HFF-Myc (cell line): ENCODE results near the gene TRAP1.

ENCODE experiments used
- DNase-seq: peaks from one replicate; pipeline ENCODE4 v3.0.0-alpha.2; 2011; ENCODE audit warnings: low read depth; ENCODE audit errors: extremely low read depth
- H3K4me3 ChIP-seq: replicated peaks from 2 replicates; pipeline ENCODE4 v1.5.1; 2011; ENCODE audit warnings: low read depth, mild to moderate bottlenecking, control low read depth, low read length
- CTCF ChIP-seq: IDR thresholded peaks from 2 replicates; pipeline ENCODE4 v1.5.1; 2012; ENCODE audit warnings: mild to moderate bottlenecking, low read depth, low read length, control low read depth; ENCODE audit errors: missing control alignments

TRAP1 gene

GRCh38 chr16:3698941-3699340, 18.4 kb downstream of the TRAP1 start:
- no peak overlapping the region for H3K4me3 ChIP-seq
- DNase-seq: no peak
- TF ChIP-seq CTCF: no peak

- TF ChIP-seq CTCF: no peak
- DNase-seq: peak; percentile 74
- no peak overlapping the region for H3K4me3 ChIP-seq
These were observed 20.7 kb downstream of the TRAP1 start for GRCh38 chr16:3696425-3697218.

GRCh38 chr16:3695610-3696369, 21.5 kb downstream of the TRAP1 start:
- no peak overlapping the region for H3K4me3 ChIP-seq
- no peak for TF ChIP-seq CTCF
- DNase-seq: no peak

DNA sequence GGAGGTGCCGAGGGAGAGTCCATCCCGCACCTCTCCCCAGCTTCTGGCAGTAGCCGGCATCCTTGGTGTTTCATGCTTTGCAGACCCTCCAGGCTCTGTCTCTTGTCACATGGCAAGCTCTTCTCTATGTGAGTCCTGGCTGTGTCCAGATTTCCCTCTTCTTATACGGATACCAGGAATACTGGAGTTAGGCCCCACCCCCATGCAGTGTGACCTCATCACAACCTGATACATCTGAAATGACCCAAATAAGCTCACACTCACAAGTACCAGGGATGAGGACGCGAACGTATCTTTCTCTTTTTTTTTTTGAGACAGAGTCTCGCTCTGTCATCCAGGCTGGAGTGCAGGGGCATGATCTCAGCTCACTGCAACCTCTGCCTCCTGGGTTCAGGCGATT, 23.3 kb downstream of the TRAP1 start:
- no peak for DNase-seq
- no peak overlapping the region for H3K4me3 ChIP-seq
- no peak for TF ChIP-seq CTCF

DNA sequence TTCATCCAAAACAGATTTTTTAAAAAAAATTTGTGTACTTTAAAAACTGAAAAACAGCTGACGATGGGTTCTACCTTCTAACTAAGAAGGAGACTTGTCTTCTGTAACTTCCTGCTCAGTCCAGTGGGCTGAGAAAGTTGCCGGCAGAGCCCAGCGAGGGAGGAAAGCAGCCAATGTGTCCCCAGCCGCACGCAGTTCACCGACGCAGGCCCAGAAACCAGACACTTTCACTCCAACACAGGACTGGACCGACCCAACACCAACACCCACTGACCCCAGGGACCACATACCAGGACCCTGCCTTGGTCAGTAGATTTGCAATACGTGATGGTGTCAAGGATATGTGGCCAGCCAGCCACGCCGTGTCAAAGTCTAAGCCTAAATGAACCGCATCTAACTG, 25.6 kb downstream of the TRAP1 start:
- no peak overlapping the region for H3K4me3 ChIP-seq
- no peak for TF ChIP-seq CTCF
- DNase-seq: no peak

DNA sequence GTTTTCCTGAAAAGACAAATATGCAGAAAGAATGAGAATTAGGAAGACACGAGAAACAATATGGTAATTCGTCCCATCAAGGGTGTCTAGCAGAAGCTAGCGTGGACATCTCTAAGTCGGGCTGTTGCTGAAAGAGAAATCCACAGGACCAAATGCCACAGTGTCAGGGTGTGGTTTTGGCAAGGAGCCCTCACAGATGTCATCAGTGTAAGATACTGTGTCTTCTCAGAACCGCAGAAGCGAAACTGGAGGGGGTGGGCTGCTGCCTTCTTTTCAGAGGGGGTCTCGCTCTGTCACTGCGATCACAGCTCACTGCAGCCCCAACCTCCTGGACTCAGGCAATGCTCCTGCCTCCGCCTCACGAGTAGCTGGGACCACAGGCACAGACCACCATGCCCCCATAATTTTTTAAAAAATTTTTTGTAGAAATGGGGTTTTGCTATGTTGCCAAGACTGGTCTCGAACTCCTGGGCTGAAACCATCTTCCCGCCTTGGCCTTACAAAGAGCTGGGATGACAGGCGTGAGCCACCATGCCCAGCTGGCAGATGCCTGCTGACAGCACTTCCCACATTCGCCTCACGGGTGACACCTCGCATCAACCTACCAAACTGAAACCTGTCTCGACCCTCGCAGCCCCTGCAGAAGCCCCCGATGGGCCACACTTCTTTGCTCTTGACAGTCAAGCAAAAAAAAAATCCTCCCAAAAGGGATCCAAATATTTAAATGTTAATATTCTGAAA, 26.2 kb downstream of the TRAP1 start:
- peak; percentile 41 for DNase-seq
- 0 out of 2 replicates have a peak overlapping the region, but pooled peaks have one; percentile 1 for H3K4me3 ChIP-seq
- no peak for TF ChIP-seq CTCF
